Mesendoderm (in vitro differentiated cells): ENCODE results near the gene NMRK2.

Source experiments
- DNase-seq: peaks from one replicate; pipeline ENCODE4 v3.0.0; 2013
- H2AK5ac ChIP-seq: 2 replicates; pipeline ENCODE4 v1.6.1; 2013; ENCODE audit warnings: low read length, inconsistent platforms
- H2BK120ac ChIP-seq: 2 replicates; pipeline ENCODE4 v1.6.1; 2013; ENCODE audit warnings: low read depth, mild to moderate bottlenecking, low read length, moderate library complexity, mixed read lengths
- H2BK15ac ChIP-seq: replicated peaks from 2 replicates; pipeline ENCODE4 v1.6.1; 2013; ENCODE audit warnings: low read depth, mild to moderate bottlenecking, moderate library complexity
- H2BK5ac ChIP-seq: 2 replicates; pipeline ENCODE4 v1.6.1; 2013; ENCODE audit warnings: low read length, inconsistent platforms
- H3K18ac ChIP-seq: 2 replicates; pipeline ENCODE4 v1.6.1; 2013; ENCODE audit warnings: mild to moderate bottlenecking, low read length, mixed read lengths
- H3K23ac ChIP-seq: one replicate; pipeline ENCODE4 v1.6.1; 2013; ENCODE audit warnings: low read length
- H3K27ac ChIP-seq: 2 replicates; pipeline ENCODE4 v1.5.1; 2013; ENCODE audit warnings: low read depth, mild to moderate bottlenecking, inconsistent platforms, low read length, moderate library complexity
- H3K27me3 ChIP-seq: 2 replicates; pipeline ENCODE4 v1.6.1; 2013; ENCODE audit warnings: low read length, control low read depth, mild to moderate bottlenecking, inconsistent platforms; ENCODE audit not compliant: insufficient read depth, poor library complexity
- H3K36me3 ChIP-seq: 2 replicates; pipeline ENCODE4 v1.6.1; 2013; ENCODE audit warnings: low read length, inconsistent platforms; ENCODE audit not compliant: control insufficient read depth, insufficient read depth
- H3K4ac ChIP-seq: one replicate; pipeline ENCODE4 v1.6.1; 2013; ENCODE audit warnings: low read depth, mild to moderate bottlenecking, low read length, moderate library complexity
- H3K4me1 ChIP-seq: 2 replicates; pipeline ENCODE4 v1.6.1; 2013; ENCODE audit warnings: low read depth, low read length, inconsistent platforms; ENCODE audit not compliant: control insufficient read depth
- H3K4me2 ChIP-seq: 2 replicates; pipeline ENCODE4 v1.6.1; 2013; ENCODE audit warnings: low read length
- H3K4me3 ChIP-seq: 2 replicates; pipeline ENCODE4 v1.5.1; 2013; ENCODE audit warnings: mild to moderate bottlenecking, low read length
- H3K56ac ChIP-seq: one replicate; pipeline ENCODE4 v1.6.1; 2013; ENCODE audit warnings: low read length
- H3K79me1 ChIP-seq: 2 replicates; pipeline ENCODE4 v1.6.1; 2013; ENCODE audit warnings: low read length, inconsistent platforms
- H3K79me2 ChIP-seq: 2 replicates; pipeline ENCODE4 v1.6.1; 2013; ENCODE audit warnings: mild to moderate bottlenecking, low read length; ENCODE audit not compliant: control insufficient read depth, insufficient read depth
- H3K9ac ChIP-seq: 2 replicates; pipeline ENCODE4 v1.6.1; 2013; ENCODE audit warnings: low read length, inconsistent platforms
- H4K5ac ChIP-seq: one replicate; pipeline ENCODE4 v1.6.1; 2013; ENCODE audit warnings: low read length
- H4K8ac ChIP-seq: one replicate; pipeline ENCODE4 v1.6.1; 2013; ENCODE audit warnings: low read depth, mild to moderate bottlenecking, control low read depth, low read length, moderate library complexity
- WGBS: extraction: QIAGEN DNeasy Blood & Tissue Kit; methylation state at CpG from one replicate; pipeline ENCODE4 v1.1.7; 2013; ENCODE audit warnings: low lambda C conversion rate, missing lambda C conversion rate; ENCODE audit not compliant: insufficient coverage; ENCODE audit errors: extremely low coverage; 5-methylcytosine and 5-hydroxymethylcytosine counted together

The NMRK2 gene

GRCh38 chr19:3983542-3983914 lies 50.7 kb downstream of the NMRK2 start:
- H2BK120ac ChIP-seq = no peak overlapping the region
- peak overlapping the region; percentile 99 for H3K9ac ChIP-seq
- H3K4me2 ChIP-seq = peak overlapping the region; percentile 66
- H3K23ac ChIP-seq = no peak overlapping the region
- peaks cover 26% of the 10 kb centered on the region for H3K79me1 ChIP-seq
- H2AK5ac ChIP-seq = no peak overlapping the region
- no peaks in the 10 kb centered on the region for H3K27me3 ChIP-seq
- no peak overlapping the region for H2BK15ac ChIP-seq
- H3K36me3 ChIP-seq = peaks cover 47% of the 10 kb centered on the region
- H3K79me2 ChIP-seq = peaks cover 64% of the 10 kb centered on the region
- H3K27ac ChIP-seq = no peak overlapping the region
- H3K4me1 ChIP-seq = peaks cover 5% of the 10 kb centered on the region
- no peak overlapping the region for H4K8ac ChIP-seq
- DNase-seq = no peak
- no peak overlapping the region for H3K4ac ChIP-seq
- WGBS = no CpG with 5 or more reads among the region's 7 CpGs
- H3K18ac ChIP-seq = no peak overlapping the region
- peak overlapping the region; percentile 98 for H3K56ac ChIP-seq
- no peak overlapping the region for H4K5ac ChIP-seq
- H2BK5ac ChIP-seq = no peak overlapping the region
- peak overlapping the region; percentile 98 for H3K4me3 ChIP-seq

- Histone ChIP-seq H3K27me3 (no peaks in the 10 kb centered on the region), H2BK15ac (no peak overlapping the region), H3K56ac (peak overlapping the region; percentile 98), H2BK120ac (no peak overlapping the region), H3K27ac (no peak overlapping the region), H3K36me3 (peaks cover 44% of the 10 kb centered on the region), H3K23ac (no peak overlapping the region), H3K79me2 (peaks cover 62% of the 10 kb centered on the region), H4K8ac (no peak overlapping the region), H4K5ac (no peak overlapping the region), H3K18ac (no peak overlapping the region), H3K4me1 (peaks cover 5% of the 10 kb centered on the region), H3K4me3 (peak overlapping the region; percentile 98), H2BK5ac (no peak overlapping the region), H2AK5ac (no peak overlapping the region), H3K79me1 (peaks cover 24% of the 10 kb centered on the region), H3K9ac (peak overlapping the region; percentile 99), H3K4ac (no peak overlapping the region), H3K4me2 (peak overlapping the region; percentile 66)
- no CpG with 5 or more reads among the region's 30 CpGs for WGBS
- no peak for DNase-seq
Measured at GRCh38 chr19:3983936-3984583, 51.2 kb downstream of the NMRK2 start.

GRCh38 chr19:3984584-3984907 lies 51.7 kb downstream of the NMRK2 start:
- Histone ChIP-seq H2BK15ac (no peak overlapping the region), H3K18ac (peak overlapping the region; percentile 91), H3K27me3 (no peaks in the 10 kb centered on the region), H3K27ac (peak overlapping the region; percentile 49), H2AK5ac (no peak overlapping the region), H3K36me3 (peaks cover 39% of the 10 kb centered on the region), H2BK120ac (no peak overlapping the region), H3K4ac (peak overlapping the region; percentile 73), H3K4me1 (peaks cover 5% of the 10 kb centered on the region), H4K5ac (no peak overlapping the region), H4K8ac (no peak overlapping the region), H3K4me3 (peak overlapping the region; percentile 98), H3K79me2 (peaks cover 57% of the 10 kb centered on the region), H3K56ac (peak overlapping the region; percentile 98), H2BK5ac (peak overlapping the region; percentile 66), H3K23ac (no peak overlapping the region), H3K79me1 (peaks cover 21% of the 10 kb centered on the region), H3K9ac (peak overlapping the region; percentile 99), H3K4me2 (peak overlapping the region; percentile 66)
- WGBS = no CpG with 5 or more reads among the region's 10 CpGs
- DNase-seq = no peak

- H3K4ac ChIP-seq = peak within 1 kb of the TSS; percentile 73
- no CpG with 5 or more reads among the region's 80 CpGs for WGBS
Measured at GRCh38 chr19:3984908-3985642, 52.2 kb downstream of the NMRK2 start, which contains the start of gene EEF2. Gene EEF2, minus strand, starts transcription at chr19:3985463. Its CDS starts 83 bp downstream, at chr19:3985380.

GRCh38 chr19:3985643-3986259 lies 52.9 kb downstream of the NMRK2 start:
- WGBS = no CpG with 5 or more reads among the region's 19 CpGs
- Histone ChIP-seq H3K23ac (no peak overlapping the region), H3K4me1 (peaks cover 5% of the 10 kb centered on the region), H3K79me2 (peaks cover 45% of the 10 kb centered on the region), H3K4ac (no peak overlapping the region), H3K27me3 (no peaks in the 10 kb centered on the region), H3K4me2 (peak overlapping the region; percentile 64), H3K4me3 (no peak overlapping the region), H2BK15ac (no peak overlapping the region), H3K79me1 (peaks cover 16% of the 10 kb centered on the region), H3K18ac (no peak overlapping the region), H4K5ac (no peak overlapping the region), H3K36me3 (peaks cover 31% of the 10 kb centered on the region), H3K27ac (no peak overlapping the region), H2AK5ac (no peak overlapping the region), H3K9ac (peak overlapping the region; percentile 57), H4K8ac (no peak overlapping the region), H2BK120ac (no peak overlapping the region), H3K56ac (peak overlapping the region; percentile 60), H2BK5ac (no peak overlapping the region)
- no peak for DNase-seq

More at GRCh38 chr19:3984908-3985642, 52.2 kb downstream of the NMRK2 start, which contains the start of gene EEF2:
- Histone ChIP-seq H3K56ac (peak within 1 kb of the TSS; percentile 98), H4K5ac (no peak within 1 kb of the TSS), H3K18ac (peak within 1 kb of the TSS; percentile 91), H2AK5ac (no peak within 1 kb of the TSS), H3K4me1 (peaks cover 5% of the 10 kb centered on the region), H3K4me2 (peak within 1 kb of the TSS; percentile 66), H3K27ac (peak within 1 kb of the TSS; percentile 49), H2BK120ac (no peak within 1 kb of the TSS), H3K36me3 (peaks cover 36% of the 10 kb centered on the region), H2BK15ac (no peak within 1 kb of the TSS), H3K27me3 (no peaks in the 10 kb centered on the region), H3K23ac (peak within 1 kb of the TSS; percentile 15), H2BK5ac (peak within 1 kb of the TSS; percentile 66), H3K9ac (peak within 1 kb of the TSS; percentile 99), H3K79me2 (peaks cover 52% of the 10 kb centered on the region), H3K79me1 (peaks cover 20% of the 10 kb centered on the region), H4K8ac (no peak within 1 kb of the TSS), H3K4me3 (peak within 1 kb of the TSS; percentile 98)
- DNase-seq = peak; percentile 89
